Stimulated activated CD8-positive, alpha-beta memory T cell treated with anti-CD3 and anti-CD28 coated beads, Interleukin-2, amount 100 ng/mL, for 1 hour (primary cell): Measurements from ENCODE around the gene USP48.
"Not testable (repeated sequence)": the region's sequence is repeated elsewhere in the genome, so short reads cannot be mapped to it uniquely, and the experiment has no call there.

Experiments
- DNase-seq, 2 donors: peaks; one replicate each; pipeline ENCODE4 v3.0.0-alpha.2; 2020; ENCODE audit warnings: low read depth in 2 of 2

The USP48 gene

GRCh38 chr1:21774835-21775549 is 8.0 kb downstream of the USP48 start:
- no peak for DNase-seq

- DNase-seq = no peak
These were observed 9.4 kb downstream of the USP48 start for GRCh38 chr1:21773585-21773984.

GRCh38 chr1:21771672-21772071 is 11.3 kb downstream of the USP48 start:
- DNase-seq = not testable (repeated sequence)

- DNase-seq = not testable (repeated sequence)
These were observed 12.3 kb downstream of the USP48 start for GRCh38 chr1:21770602-21771001.

- DNase-seq = no peak
These were observed 12.7 kb downstream of the USP48 start for GRCh38 chr1:21770201-21770600.

- DNase-seq = not testable (repeated sequence)
These were observed 15.8 kb downstream of the USP48 start for GRCh38 chr1:21767106-21767505.

- no peak for DNase-seq
These were observed 16.7 kb downstream of the USP48 start for GRCh38 chr1:21766210-21766609.

- DNase-seq = no peak
These were observed 18.1 kb downstream of the USP48 start for GRCh38 chr1:21764615-21765423.

- no peak for DNase-seq
These were observed 19.1 kb downstream of the USP48 start for GRCh38 chr1:21763694-21764419.

- DNase-seq = no peak
These were observed 19.7 kb downstream of the USP48 start for GRCh38 chr1:21763236-21763635.

- no peak for DNase-seq
These were observed 20.9 kb downstream of the USP48 start for GRCh38 chr1:21762022-21762404.

GRCh38 chr1:21761052-21761451 is 21.9 kb downstream of the USP48 start:
- no peak for DNase-seq

GRCh38 chr1:21759818-21760217 is 23.1 kb downstream of the USP48 start:
- no peak for DNase-seq

GRCh38 chr1:21759182-21759581 is 23.8 kb downstream of the USP48 start:
- DNase-seq = no peak

- no peak for DNase-seq
These were observed 24.3 kb downstream of the USP48 start for GRCh38 chr1:21758614-21759013.

GRCh38 chr1:21756393-21757089 is 26.4 kb downstream of the USP48 start:
- DNase-seq = no peak

GRCh38 chr1:21755067-21755466 is 27.9 kb downstream of the USP48 start:
- DNase-seq = no peak

- no peak for DNase-seq
These were observed 28.4 kb downstream of the USP48 start for GRCh38 chr1:21754583-21754982.

- DNase-seq = no peak
These were observed 30.8 kb downstream of the USP48 start for GRCh38 chr1:21752186-21752585.

GRCh38 chr1:21751281-21751680 is 31.7 kb downstream of the USP48 start:
- DNase-seq = no peak

GRCh38 chr1:21750841-21751240 is 32.1 kb downstream of the USP48 start:
- no peak for DNase-seq
